ENCODE data around the gene GTSF1L.

Gene GTSF1L

GRCh38 chr20:43739148-43739749 is 12.4 kb upstream of the GTSF1L start:
- DNase-seq (ENCODE audit: low spot score in 2 of 2): no peak
- Mint-ChIP-seq H3K27ac (ENCODE audit: low read depth) (no peak overlapping the region), H3K4me1 (peaks cover 6% of the 10 kb centered on the region), H3K9me3 (no peaks in the 10 kb centered on the region), H3K27me3 (peaks cover 16% of the 10 kb centered on the region), H3K4me3 (no peak overlapping the region), H3K36me3 (ENCODE audit: insufficient read depth) (no peaks in the 10 kb centered on the region)
- ATAC-seq (replicated peaks; ENCODE audit: extremely low read depth, poor library complexity, severe bottlenecking): no peak

GRCh38 chr20:43737925-43738324 is 11.1 kb upstream of the GTSF1L start:
- Mint-ChIP-seq H3K4me1 (peaks cover 6% of the 10 kb centered on the region), H3K36me3 (ENCODE audit: insufficient read depth) (no peaks in the 10 kb centered on the region), H3K27me3 (peaks cover 9% of the 10 kb centered on the region), H3K4me3 (no peak overlapping the region), H3K27ac (ENCODE audit: low read depth) (no peak overlapping the region), H3K9me3 (no peaks in the 10 kb centered on the region)
- ATAC-seq (replicated peaks; ENCODE audit: extremely low read depth, poor library complexity, severe bottlenecking) (no peak), DNase-seq (ENCODE audit: low spot score in 2 of 2) (no peak)

GRCh38 chr20:43736588-43737158 is 9.9 kb upstream of the GTSF1L start:
- ATAC-seq (replicated peaks; ENCODE audit: extremely low read depth, poor library complexity, severe bottlenecking) (no peak), DNase-seq (ENCODE audit: low spot score in 2 of 2) (no peak)
- Mint-ChIP-seq H3K4me1 (peaks cover 6% of the 10 kb centered on the region), H3K27me3 (peaks cover 9% of the 10 kb centered on the region), H3K4me3 (no peak overlapping the region), H3K36me3 (ENCODE audit: insufficient read depth) (no peaks in the 10 kb centered on the region), H3K27ac (ENCODE audit: low read depth) (no peak overlapping the region), H3K9me3 (no peaks in the 10 kb centered on the region)

GRCh38 chr20:43731927-43732326 is 5.1 kb upstream of the GTSF1L start:
- no peak for DNase-seq (ENCODE audit: low spot score in 2 of 2)
- Mint-ChIP-seq H3K4me3 (no peak overlapping the region), H3K27me3 (peaks cover 9% of the 10 kb centered on the region), H3K9me3 (no peaks in the 10 kb centered on the region), H3K36me3 (ENCODE audit: insufficient read depth) (no peaks in the 10 kb centered on the region), H3K4me1 (peaks cover 11% of the 10 kb centered on the region), H3K27ac (ENCODE audit: low read depth) (no peak overlapping the region)
- ATAC-seq (replicated peaks; ENCODE audit: extremely low read depth, poor library complexity, severe bottlenecking): no peak

GRCh38 chr20:43731469-43731868 is 4.7 kb upstream of the GTSF1L start:
- Mint-ChIP-seq H3K36me3 (ENCODE audit: insufficient read depth) (no peaks in the 10 kb centered on the region), H3K27me3 (peaks cover 9% of the 10 kb centered on the region), H3K4me3 (no peak overlapping the region), H3K27ac (ENCODE audit: low read depth) (no peak overlapping the region), H3K4me1 (peaks cover 7% of the 10 kb centered on the region), H3K9me3 (no peaks in the 10 kb centered on the region)
- DNase-seq (ENCODE audit: low spot score in 2 of 2): no peak
- no peak for ATAC-seq (replicated peaks; ENCODE audit: extremely low read depth, poor library complexity, severe bottlenecking)

GRCh38 chr20:43728686-43729255 is 2.0 kb upstream of the GTSF1L start:
- peaks cover 7% of the 10 kb centered on the region for H3K4me1 Mint-ChIP-seq
- H3K27ac Mint-ChIP-seq (ENCODE audit: low read depth): no peak overlapping the region
- no peaks in the 10 kb centered on the region for H3K36me3 Mint-ChIP-seq (ENCODE audit: insufficient read depth)
- no peaks in the 10 kb centered on the region for H3K27me3 Mint-ChIP-seq
- H3K9me3 Mint-ChIP-seq: no peaks in the 10 kb centered on the region
- H3K4me3 Mint-ChIP-seq: no peak overlapping the region
- no peak for DNase-seq (ENCODE audit: low spot score in 2 of 2)
- no peak for ATAC-seq (replicated peaks; ENCODE audit: extremely low read depth, poor library complexity, severe bottlenecking)

GRCh38 chr20:43727980-43728590 is 1.3 kb upstream of the GTSF1L start:
- Mint-ChIP-seq H3K36me3 (ENCODE audit: insufficient read depth) (no peaks in the 10 kb centered on the region), H3K4me3 (no peak overlapping the region), H3K9me3 (no peaks in the 10 kb centered on the region), H3K4me1 (peaks cover 7% of the 10 kb centered on the region), H3K27ac (ENCODE audit: low read depth) (no peak overlapping the region), H3K27me3 (no peaks in the 10 kb centered on the region)
- ATAC-seq (replicated peaks; ENCODE audit: extremely low read depth, poor library complexity, severe bottlenecking) (no peak), DNase-seq (ENCODE audit: low spot score in 2 of 2) (no peak)

GRCh38 chr20:43726333-43726732 is 469 bp downstream of the GTSF1L start:
- ATAC-seq (replicated peaks; ENCODE audit: extremely low read depth, poor library complexity, severe bottlenecking): no peak
- no peak overlapping the region for H3K27ac Mint-ChIP-seq (ENCODE audit: low read depth)

GRCh38 chr20:43725666-43726065 is 1.1 kb downstream of the GTSF1L start:
- no peak overlapping the region for H3K4me3 Mint-ChIP-seq
- DNase-seq (ENCODE audit: low spot score in 2 of 2) (no peak), ATAC-seq (replicated peaks; ENCODE audit: extremely low read depth, poor library complexity, severe bottlenecking) (no peak)
- peaks cover 12% of the 10 kb centered on the region for H3K4me1 Mint-ChIP-seq
- H3K9me3 Mint-ChIP-seq: no peaks in the 10 kb centered on the region
- H3K27me3 Mint-ChIP-seq: no peaks in the 10 kb centered on the region
- H3K36me3 Mint-ChIP-seq (ENCODE audit: insufficient read depth): no peaks in the 10 kb centered on the region
- no peak overlapping the region for H3K27ac Mint-ChIP-seq (ENCODE audit: low read depth)

More at GRCh38 chr20:43726333-43726732, 469 bp downstream of the GTSF1L start:
- Mint-ChIP-seq H3K9me3 (no peaks in the 10 kb centered on the region), H3K36me3 (ENCODE audit: insufficient read depth) (no peaks in the 10 kb centered on the region), H3K4me3 (no peak overlapping the region), H3K4me1 (peaks cover 12% of the 10 kb centered on the region), H3K27me3 (no peaks in the 10 kb centered on the region)
- DNase-seq (ENCODE audit: low spot score in 2 of 2): no peak

- Mint-ChIP-seq H3K4me1 (peaks cover 12% of the 10 kb centered on the region), H3K27ac (ENCODE audit: low read depth) (no peak overlapping the region), H3K36me3 (ENCODE audit: insufficient read depth) (no peaks in the 10 kb centered on the region), H3K9me3 (no peaks in the 10 kb centered on the region), H3K27me3 (no peaks in the 10 kb centered on the region), H3K4me3 (no peak overlapping the region)
- DNase-seq (ENCODE audit: low spot score in 2 of 2) (no peak), ATAC-seq (replicated peaks; ENCODE audit: extremely low read depth, poor library complexity, severe bottlenecking) (no peak)
These were observed 2.4 kb downstream of the GTSF1L start for GRCh38 chr20:43724383-43724782.

- H3K27ac Mint-ChIP-seq (ENCODE audit: low read depth): no peak overlapping the region
These were observed 3.1 kb downstream of the GTSF1L start for GRCh38 chr20:43723735-43724134.

GRCh38 chr20:43723186-43723585 is 3.6 kb downstream of the GTSF1L start:
- peaks cover 5% of the 10 kb centered on the region for H3K4me1 Mint-ChIP-seq
- H3K27me3 Mint-ChIP-seq: no peaks in the 10 kb centered on the region
- no peak overlapping the region for H3K4me3 Mint-ChIP-seq
- no peak overlapping the region for H3K27ac Mint-ChIP-seq (ENCODE audit: low read depth)
- ATAC-seq (replicated peaks; ENCODE audit: extremely low read depth, poor library complexity, severe bottlenecking) (no peak), DNase-seq (ENCODE audit: low spot score in 2 of 2) (no peak)
- no peaks in the 10 kb centered on the region for H3K9me3 Mint-ChIP-seq
- no peaks in the 10 kb centered on the region for H3K36me3 Mint-ChIP-seq (ENCODE audit: insufficient read depth)

More at GRCh38 chr20:43723735-43724134, 3.1 kb downstream of the GTSF1L start:
- DNase-seq (ENCODE audit: low spot score in 2 of 2): no peak
- no peak for ATAC-seq (replicated peaks; ENCODE audit: extremely low read depth, poor library complexity, severe bottlenecking)
- H3K27me3 Mint-ChIP-seq: no peaks in the 10 kb centered on the region
- no peaks in the 10 kb centered on the region for H3K9me3 Mint-ChIP-seq
- H3K36me3 Mint-ChIP-seq (ENCODE audit: insufficient read depth): no peaks in the 10 kb centered on the region
- peaks cover 9% of the 10 kb centered on the region for H3K4me1 Mint-ChIP-seq
- H3K4me3 Mint-ChIP-seq: no peak overlapping the region

GRCh38 chr20:43722153-43722505 is 4.7 kb downstream of the GTSF1L start:
- ATAC-seq (replicated peaks; ENCODE audit: extremely low read depth, poor library complexity, severe bottlenecking) (peak; percentile 65), DNase-seq (ENCODE audit: low spot score in 2 of 2) (no peak)
- Mint-ChIP-seq H3K9me3 (no peaks in the 10 kb centered on the region), H3K4me1 (peaks cover 5% of the 10 kb centered on the region), H3K27me3 (no peaks in the 10 kb centered on the region), H3K4me3 (peak overlapping the region; percentile 21), H3K27ac (ENCODE audit: low read depth) (no peak overlapping the region), H3K36me3 (ENCODE audit: insufficient read depth) (no peaks in the 10 kb centered on the region)
